Measurements from ENCODE around the gene ESF1.

The ESF1 gene

GRCh38 chr20:13676682-13677081 lies 108.0 kb downstream of the ESF1 start:
- TF ChIP-seq PAX5 (IDR thresholded peaks at IDR 0.05; ENCODE audit: insufficient read depth, low read length, severe bottlenecking): no peak
- no peak for TF ChIP-seq TAF1 (IDR thresholded peaks at IDR 0.05; ENCODE audit: low read depth, low read length)
- TF ChIP-seq POU2F2 (IDR thresholded peaks at IDR 0.05; ENCODE audit: low read depth, low read length): no peak
- TF ChIP-seq POLR2A (IDR thresholded peaks at IDR 0.05; ENCODE audit: low read depth, low read length): no peak
- TF ChIP-seq POLR2AphosphoS5 (IDR thresholded peaks at IDR 0.05; ENCODE audit: low read depth, low read length): no peak
- TF ChIP-seq SPI1 (IDR thresholded peaks at IDR 0.05; ENCODE audit: low read depth, low read length): no peak
- no peak for FAIRE-seq
- no peak for DNase-seq (ENCODE audit: insufficient read length, low spot score)

- TF ChIP-seq POLR2A (IDR thresholded peaks at IDR 0.05; ENCODE audit: low read depth, low read length) (no peak), SPI1 (IDR thresholded peaks at IDR 0.05; ENCODE audit: low read depth, low read length) (no peak), TAF1 (IDR thresholded peaks at IDR 0.05; ENCODE audit: low read depth, low read length) (no peak), PAX5 (IDR thresholded peaks at IDR 0.05; ENCODE audit: insufficient read depth, low read length, severe bottlenecking) (no peak), POLR2AphosphoS5 (IDR thresholded peaks at IDR 0.05; ENCODE audit: low read depth, low read length) (no peak), POU2F2 (IDR thresholded peaks at IDR 0.05; ENCODE audit: low read depth, low read length) (no peak)
- DNase-seq (ENCODE audit: insufficient read length, low spot score) (no peak), FAIRE-seq (no peak)
Measured at GRCh38 chr20:13672690-13673089, 112.0 kb downstream of the ESF1 start.

- FAIRE-seq (no peak), DNase-seq (ENCODE audit: insufficient read length, low spot score) (no peak)
Measured at GRCh38 chr20:13671916-13672378, 112.8 kb downstream of the ESF1 start.

GRCh38 chr20:13671512-13671911 lies 113.2 kb downstream of the ESF1 start:
- DNase-seq (ENCODE audit: insufficient read length, low spot score) (no peak), FAIRE-seq (no peak)
- TF ChIP-seq POLR2A (IDR thresholded peaks at IDR 0.05; ENCODE audit: low read depth, low read length) (no peak), POLR2AphosphoS5 (IDR thresholded peaks at IDR 0.05; ENCODE audit: low read depth, low read length) (no peak), PAX5 (IDR thresholded peaks at IDR 0.05; ENCODE audit: insufficient read depth, low read length, severe bottlenecking) (no peak), POU2F2 (IDR thresholded peaks at IDR 0.05; ENCODE audit: low read depth, low read length) (no peak), TAF1 (IDR thresholded peaks at IDR 0.05; ENCODE audit: low read depth, low read length) (no peak), SPI1 (IDR thresholded peaks at IDR 0.05; ENCODE audit: low read depth, low read length) (no peak)

More at GRCh38 chr20:13671916-13672378, 112.8 kb downstream of the ESF1 start:
- no peak for TF ChIP-seq PAX5 (IDR thresholded peaks at IDR 0.05; ENCODE audit: insufficient read depth, low read length, severe bottlenecking)
- TF ChIP-seq POLR2AphosphoS5 (IDR thresholded peaks at IDR 0.05; ENCODE audit: low read depth, low read length): no peak
- TF ChIP-seq POLR2A (IDR thresholded peaks at IDR 0.05; ENCODE audit: low read depth, low read length): no peak
- TF ChIP-seq POU2F2 (IDR thresholded peaks at IDR 0.05; ENCODE audit: low read depth, low read length): no peak
- TF ChIP-seq SPI1 (IDR thresholded peaks at IDR 0.05; ENCODE audit: low read depth, low read length): no peak
- TF ChIP-seq TAF1 (IDR thresholded peaks at IDR 0.05; ENCODE audit: low read depth, low read length): no peak

- DNase-seq (ENCODE audit: insufficient read length, low spot score) (no peak), FAIRE-seq (no peak)
- no peak for TF ChIP-seq POLR2AphosphoS5 (IDR thresholded peaks at IDR 0.05; ENCODE audit: low read depth, low read length)
- no peak for TF ChIP-seq POLR2A (IDR thresholded peaks at IDR 0.05; ENCODE audit: low read depth, low read length)
- TF ChIP-seq POU2F2 (IDR thresholded peaks at IDR 0.05; ENCODE audit: low read depth, low read length): no peak
- no peak for TF ChIP-seq PAX5 (IDR thresholded peaks at IDR 0.05; ENCODE audit: insufficient read depth, low read length, severe bottlenecking)
- TF ChIP-seq TAF1 (IDR thresholded peaks at IDR 0.05; ENCODE audit: low read depth, low read length): no peak
- no peak for TF ChIP-seq SPI1 (IDR thresholded peaks at IDR 0.05; ENCODE audit: low read depth, low read length)
Measured at GRCh38 chr20:13670160-13670559, 114.6 kb downstream of the ESF1 start.

GRCh38 chr20:13665709-13666395 lies 118.9 kb downstream of the ESF1 start:
- no peak for FAIRE-seq
- DNase-seq (ENCODE audit: insufficient read length, low spot score): no peak
- TF ChIP-seq POU2F2 (IDR thresholded peaks at IDR 0.05; ENCODE audit: low read depth, low read length): no peak
- no peak for TF ChIP-seq SPI1 (IDR thresholded peaks at IDR 0.05; ENCODE audit: low read depth, low read length)
- no peak for TF ChIP-seq POLR2A (IDR thresholded peaks at IDR 0.05; ENCODE audit: low read depth, low read length)
- no peak for TF ChIP-seq POLR2AphosphoS5 (IDR thresholded peaks at IDR 0.05; ENCODE audit: low read depth, low read length)
- no peak for TF ChIP-seq TAF1 (IDR thresholded peaks at IDR 0.05; ENCODE audit: low read depth, low read length)
- no peak for TF ChIP-seq PAX5 (IDR thresholded peaks at IDR 0.05; ENCODE audit: insufficient read depth, low read length, severe bottlenecking)
